Hepatocyte (in vitro differentiated cells): ENCODE results near the gene KIF6. TPM values are rescaled to one million over a fixed set of nuclear protein-coding genes. Genes with fewer than 3 reads are reported as not detected.
A peak's percentile ranks its signal among the peaks of the same experiment; 100 is the strongest.
"Not testable (repeated sequence)": the region's sequence is repeated elsewhere in the genome, so short reads cannot be mapped to it uniquely, and the experiment has no call there.

Source experiments
- DNase-seq: peaks from one replicate; pipeline ENCODE4 v3.0.0-alpha.2; 2016; ENCODE audit warnings: low spot score
- H2AFZ ChIP-seq: fragments of 200-600 bp; sonication (generic); 2 replicates; pipeline ENCODE4 v1.6.0; 2016; ENCODE audit warnings: antibody characterized with exemption, mild to moderate bottlenecking
- H3K27ac ChIP-seq: fragments of 200-600 bp; sonication (generic); 2 replicates; pipeline ENCODE4 v1.5.1; 2016; ENCODE audit warnings: mild to moderate bottlenecking
- H3K27me3 ChIP-seq: fragments of 200-600 bp; sonication (generic); 2 replicates; pipeline ENCODE4 v1.6.1; 2016
- H3K36me3 ChIP-seq: fragments of 200-600 bp; sonication (generic); replicated peaks from 2 replicates; pipeline ENCODE4 v1.5.1; 2016; ENCODE audit warnings: low read depth; ENCODE audit not compliant: insufficient read depth
- H3K4me1 ChIP-seq: fragments of 200-600 bp; sonication (generic); 2 replicates; pipeline ENCODE4 v1.5.1; 2016; ENCODE audit warnings: mild to moderate bottlenecking, moderate library complexity; ENCODE audit not compliant: insufficient read depth
- H3K4me2 ChIP-seq: fragments of 200-600 bp; sonication (generic); 2 replicates; pipeline ENCODE4 v1.6.0; 2016
- H3K4me3 ChIP-seq: fragments of 200-600 bp; sonication (generic); 2 replicates; pipeline ENCODE4 v1.5.1; 2016; ENCODE audit warnings: mild to moderate bottlenecking
- H3K79me2 ChIP-seq: fragments of 200-600 bp; sonication (generic); 2 replicates; pipeline ENCODE4 v1.6.0; 2017; ENCODE audit warnings: mild to moderate bottlenecking
- H3K9me2 ChIP-seq: fragments of 200-600 bp; sonication (generic); replicated peaks from 2 replicates; pipeline ENCODE4 v1.6.0; 2017; ENCODE audit warnings: mild to moderate bottlenecking; ENCODE audit not compliant: insufficient read depth
- H3K9me3 ChIP-seq: fragments of 200-600 bp; sonication (generic); 2 replicates; pipeline ENCODE4 v1.5.1; 2016; ENCODE audit warnings: low read depth, mild to moderate bottlenecking
- H4K20me1 ChIP-seq: fragments of 200-600 bp; sonication (generic); 2 replicates; pipeline ENCODE4 v1.6.0; 2016; ENCODE audit warnings: mild to moderate bottlenecking; ENCODE audit not compliant: insufficient read depth, poor library complexity, severe bottlenecking
- CTCF ChIP-seq: fragments of 200-600 bp; sonication (generic); IDR thresholded peaks from 2 replicates; pipeline ENCODE4 v1.5.1; 2016; ENCODE audit warnings: antibody characterized with exemption, mild to moderate bottlenecking; ENCODE audit not compliant: poor library complexity
- EZH2 ChIP-seq: fragments of 200-600 bp; sonication (generic); IDR thresholded peaks from 2 replicates; pipeline ENCODE4 v1.6.1; 2016; ENCODE audit warnings: antibody characterized with exemption, mild to moderate bottlenecking, borderline replicate concordance
- EZH2phosphoT487 ChIP-seq: fragments of 200-600 bp; sonication (generic); IDR thresholded peaks from one replicate; pipeline ENCODE4 v1.6.1; 2018; ENCODE audit warnings: antibody characterized with exemption, mild to moderate bottlenecking, low read depth, moderate library complexity; ENCODE audit not compliant: unreplicated experiment, severe bottlenecking
- WGBS: methylation state at CpG from one replicate; pipeline ENCODE4 v1.1.6; 2016; ENCODE audit warnings: low lambda C conversion rate; ENCODE audit errors: missing lambda C conversion rate; 5-methylcytosine and 5-hydroxymethylcytosine counted together
- polyA plus RNA-seq: library from polyadenylated mRNA; unstranded; fragments of >200 nt; fragmentation: Nextera tagmentation; extraction: Ambion mirVana; gene quantifications from 2 replicates; pipeline ENCODE4 v1.2.1, GENCODE V29; 2016
- total RNA-seq: library from RNA; depleted of rRNA; stranded (reverse); fragments of >200 nt; gene quantifications from 2 replicates; pipeline ENCODE4 v1.2.3, GENCODE V29; 2014

The KIF6 gene
- total and polyA plus RNA-seq, 2 experiments from 2014 or later = 0.87 to 2.3 TPM

GRCh38 chr6:39681674-39682121 lies 43.5 kb downstream of the KIF6 start:
- H3K9me2 ChIP-seq = no peaks in the 10 kb centered on the region
- no peak overlapping the region for H3K4me2 ChIP-seq
- H3K79me2 ChIP-seq = no peaks in the 10 kb centered on the region
- H3K27me3 ChIP-seq = no peaks in the 10 kb centered on the region
- no peaks in the 10 kb centered on the region for H3K9me3 ChIP-seq
- H3K4me1 ChIP-seq = no peaks in the 10 kb centered on the region
- 45% methylated on average over 4 of the region's 4 CpGs for WGBS
- H4K20me1 ChIP-seq = no peaks in the 10 kb centered on the region
- no peak overlapping the region for H2AFZ ChIP-seq
- no peak overlapping the region for H3K27ac ChIP-seq
- no peak for DNase-seq
- H3K36me3 ChIP-seq = no peaks in the 10 kb centered on the region
- no peak overlapping the region for H3K4me3 ChIP-seq
- TF ChIP-seq CTCF (no peak), EZH2phosphoT487 (no peak), EZH2 (no peak)

GRCh38 chr6:39678914-39679313 lies 46.3 kb downstream of the KIF6 start:
- H3K9me3 ChIP-seq = no peaks in the 10 kb centered on the region
- WGBS = 63% methylated on average over 2 of the region's 2 CpGs
- H3K4me2 ChIP-seq = no peak overlapping the region
- H3K36me3 ChIP-seq = no peaks in the 10 kb centered on the region
- DNase-seq = no peak
- no peaks in the 10 kb centered on the region for H3K4me1 ChIP-seq
- no peaks in the 10 kb centered on the region for H3K27me3 ChIP-seq
- H3K27ac ChIP-seq = no peak overlapping the region
- no peak overlapping the region for H3K4me3 ChIP-seq
- H3K79me2 ChIP-seq = no peaks in the 10 kb centered on the region
- H4K20me1 ChIP-seq = no peaks in the 10 kb centered on the region
- H2AFZ ChIP-seq = no peak overlapping the region
- TF ChIP-seq CTCF = no peak
- peak; percentile 53 for TF ChIP-seq EZH2phosphoT487
- TF ChIP-seq EZH2 = no peak
- no peaks in the 10 kb centered on the region for H3K9me2 ChIP-seq

GRCh38 chr6:39677318-39677717 lies 47.9 kb downstream of the KIF6 start:
- WGBS = 87% methylated on average over 1 of the region's 3 CpGs

GRCh38 chr6:39670519-39670918 lies 54.7 kb downstream of the KIF6 start:
- TF ChIP-seq CTCF = no peak
- TF ChIP-seq EZH2phosphoT487 = no peak
- no peak for TF ChIP-seq EZH2
- DNase-seq = no peak
- 78% methylated on average over 2 of the region's 2 CpGs for WGBS

More at GRCh38 chr6:39677318-39677717, 47.9 kb downstream of the KIF6 start:
- not testable (repeated sequence) for H2AFZ ChIP-seq, H3K4me1 ChIP-seq, H4K20me1 ChIP-seq, DNase-seq, H3K27me3 ChIP-seq, H3K4me2 ChIP-seq, H3K4me3 ChIP-seq, H3K9me2 ChIP-seq, H3K36me3 ChIP-seq, H3K27ac ChIP-seq, H3K79me2 ChIP-seq, H3K9me3 ChIP-seq

More at GRCh38 chr6:39670519-39670918, 54.7 kb downstream of the KIF6 start:
- H4K20me1 ChIP-seq = no peaks in the 10 kb centered on the region
- H3K79me2 ChIP-seq = no peaks in the 10 kb centered on the region
- no peak overlapping the region for H3K4me3 ChIP-seq
- H2AFZ ChIP-seq = no peak overlapping the region
- H3K27me3 ChIP-seq = no peaks in the 10 kb centered on the region
- no peaks in the 10 kb centered on the region for H3K9me3 ChIP-seq
- no peaks in the 10 kb centered on the region for H3K36me3 ChIP-seq
- no peaks in the 10 kb centered on the region for H3K9me2 ChIP-seq
- H3K4me2 ChIP-seq = no peak overlapping the region
- H3K27ac ChIP-seq = no peak overlapping the region
- H3K4me1 ChIP-seq = peaks cover 8% of the 10 kb centered on the region
